Gastrocnemius medialis (tissue), 4 donors: ENCODE results near the gene TRIM75. TPM values are rescaled to one million over a fixed set of nuclear protein-coding genes. Genes with fewer than 3 reads are reported as not detected.

Experiments
- ATAC-seq, 2 donors: fragments of 150-250 bp; one replicate each; pipeline ENCODE4 v1.9.1; 2016
- DNase-seq, 2 donors: peaks; one replicate each; pipeline ENCODE4 v3.0.0-alpha.2; 2019
- H3K27ac ChIP-seq, 4 donors: fragments of 200-600 bp; sonication (generic); 1 replicate in 1 of 4; 2 replicates in 3 of 4; pipeline ENCODE4 v1.5.1; 2016 to 2018; ENCODE audit warnings: mild to moderate bottlenecking in 2 of 4, moderate library complexity in 1 of 4
- H3K27me3 ChIP-seq, 3 donors: fragments of 200-600 bp; sonication (generic) in 2 of 3; 1 replicate in 1 of 3; 2 replicates in 2 of 3; pipeline versions ENCODE4 v1.5.1 to v1.6.0; 2016 to 2019; ENCODE audit warnings: mild to moderate bottlenecking in 1 of 3, moderate library complexity in 1 of 3
- H3K36me3 ChIP-seq, 2 donors: fragments of 200-600 bp; sonication (generic) in 1 of 2; one replicate each; pipeline ENCODE4 v1.5.1; 2017 to 2018
- H3K4me1 ChIP-seq, 2 donors: fragments of 200-600 bp; sonication (generic) in 1 of 2; one replicate each; pipeline ENCODE4 v1.5.1; 2016 to 2017; ENCODE audit warnings: mild to moderate bottlenecking in 2 of 2
- H3K4me3 ChIP-seq, 4 donors: fragments of 200-600 bp; sonication (generic) in 3 of 4; 1 replicate in 1 of 4; 2 replicates in 3 of 4; pipeline ENCODE4 v1.5.1; 2016 to 2019; ENCODE audit warnings: mild to moderate bottlenecking in 2 of 4
- H3K9me3 ChIP-seq, 3 donors: fragments of 200-600 bp; sonication (generic) in 2 of 3; 1 replicate in 1 of 3; 2 replicates in 2 of 3; pipeline ENCODE4 v1.5.1; 2016 to 2019
- POLR2A ChIP-seq, 2 donors: fragments of 450-650 bp; IDR thresholded peaks; one replicate each; pipeline ENCODE4 v1.6.1; 2017; ENCODE audit warnings: antibody characterized with exemption in 2 of 2, mild to moderate bottlenecking in 2 of 2, moderate library complexity in 2 of 2
- in situ Hi-C, 4 donors: fragments of 200-750 bp; cut with MboI; loops; one replicate each; pipeline versions ENCODE4 v1.15.0 to v1.8.0; 2017; ENCODE audit warnings: low sequenced_read_pairs in 4 of 4
- intact Hi-C: fragments of 100-400 bp; cut with DNase I; formaldehyde crosslinking; loops from one replicate; pipeline ENCODE4 v1.15.1; 2023; ENCODE audit warnings: low total_unique reads
- total RNA-seq, 4 donors: library from RNA; depleted of rRNA; stranded (reverse); fragments of >200 nt; gene quantifications; one replicate each; pipeline versions ENCODE4 v1.1.0 to v1.2.3, GENCODE V29; 2016
- TF ChIP-seq, protein P1 (sequence below), 5 experiments: fragments of 450-650 bp in 3 of 5; fragments of 200-600 bp in 2 of 5; sonication (generic) in 2 of 5; IDR thresholded peaks in 4 of 5; conservative IDR thresholded peaks in 1 of 5; 1 replicate in 4 of 5; 2 replicates in 1 of 5; pipeline ENCODE4 v1.5.1; 2016 to 2019; ENCODE audit warnings: antibody characterized with exemption in 5 of 5, mild to moderate bottlenecking in 3 of 5, moderate library complexity in 3 of 5

TRIM75 gene
- total RNA-seq, 4 donors from 2014 or later, result not detected

- no peak for DNase-seq
- ATAC-seq, result no peak
- intact Hi-C loops, result no loop called here
- no peak overlapping the region for H3K27ac ChIP-seq
- no peaks in the 10 kb centered on the region for H3K9me3 ChIP-seq
- H3K4me3 ChIP-seq, result no peak overlapping the region
- H3K4me1 ChIP-seq, result no peaks in the 10 kb centered on the region
- no peaks in the 10 kb centered on the region for H3K27me3 ChIP-seq
- TF ChIP-seq, protein P1, sequence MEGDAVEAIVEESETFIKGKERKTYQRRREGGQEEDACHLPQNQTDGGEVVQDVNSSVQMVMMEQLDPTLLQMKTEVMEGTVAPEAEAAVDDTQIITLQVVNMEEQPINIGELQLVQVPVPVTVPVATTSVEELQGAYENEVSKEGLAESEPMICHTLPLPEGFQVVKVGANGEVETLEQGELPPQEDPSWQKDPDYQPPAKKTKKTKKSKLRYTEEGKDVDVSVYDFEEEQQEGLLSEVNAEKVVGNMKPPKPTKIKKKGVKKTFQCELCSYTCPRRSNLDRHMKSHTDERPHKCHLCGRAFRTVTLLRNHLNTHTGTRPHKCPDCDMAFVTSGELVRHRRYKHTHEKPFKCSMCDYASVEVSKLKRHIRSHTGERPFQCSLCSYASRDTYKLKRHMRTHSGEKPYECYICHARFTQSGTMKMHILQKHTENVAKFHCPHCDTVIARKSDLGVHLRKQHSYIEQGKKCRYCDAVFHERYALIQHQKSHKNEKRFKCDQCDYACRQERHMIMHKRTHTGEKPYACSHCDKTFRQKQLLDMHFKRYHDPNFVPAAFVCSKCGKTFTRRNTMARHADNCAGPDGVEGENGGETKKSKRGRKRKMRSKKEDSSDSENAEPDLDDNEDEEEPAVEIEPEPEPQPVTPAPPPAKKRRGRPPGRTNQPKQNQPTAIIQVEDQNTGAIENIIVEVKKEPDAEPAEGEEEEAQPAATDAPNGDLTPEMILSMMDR (IDR thresholded peaks at IDR 0.05 in 4 of 5, conservative IDR thresholded peaks at IDR 0.05 in 1 of 5), result no peak
- TF ChIP-seq POLR2A (IDR thresholded peaks at IDR 0.05), result no peak
- in situ Hi-C loops, result loop anchor here in 1 of 4 donors (25.0 kb wide), 1 partner anchor 308 kb away; no protein-coding TSS in a partner anchor
- H3K36me3 ChIP-seq, result peaks cover 0 to 28% of the 10 kb centered on the region in 2 donors
These were observed 41.2 kb downstream of the TRIM75 start for GRCh38 chr4:165094873-165095272.

- Histone ChIP-seq H3K4me3 (no peak overlapping the region), H3K4me1 (no peaks in the 10 kb centered on the region), H3K27ac (no peak overlapping the region), H3K36me3 (peaks cover 0 to 29% of the 10 kb centered on the region in 2 donors), H3K9me3 (no peaks in the 10 kb centered on the region), H3K27me3 (no peaks in the 10 kb centered on the region)
- ATAC-seq (no peak), DNase-seq (no peak)
- intact Hi-C loops, result no loop called here
- TF ChIP-seq, protein P1 (IDR thresholded peaks at IDR 0.05 in 4 of 5, conservative IDR thresholded peaks at IDR 0.05 in 1 of 5), result no peak
- no peak for TF ChIP-seq POLR2A (IDR thresholded peaks at IDR 0.05)
- in situ Hi-C loops, result loop anchor here in 1 of 4 donors (25.0 kb wide), 1 partner anchor 308 kb away; no protein-coding TSS in a partner anchor
These were observed 41.6 kb downstream of the TRIM75 start for GRCh38 chr4:165095291-165095690.

- no peak for ATAC-seq
- no peak overlapping the region for H3K27ac ChIP-seq
- in situ Hi-C loops (loop anchor here in 1 of 4 donors (25.0 kb wide), 1 partner anchor 309 kb away; no protein-coding TSS in a partner anchor), intact Hi-C loops (no loop called here)
- TF ChIP-seq, protein P1 (IDR thresholded peaks at IDR 0.05 in 4 of 5, conservative IDR thresholded peaks at IDR 0.05 in 1 of 5), result peak in 3 of 5 experiments; percentile 19 to 46 (median 25)
- TF ChIP-seq POLR2A (IDR thresholded peaks at IDR 0.05), result no peak
- H3K4me3 ChIP-seq, result no peak overlapping the region
- H3K27me3 ChIP-seq, result no peaks in the 10 kb centered on the region
- H3K4me1 ChIP-seq, result no peaks in the 10 kb centered on the region
- H3K9me3 ChIP-seq, result no peaks in the 10 kb centered on the region
- H3K36me3 ChIP-seq, result peaks cover 0 to 42% of the 10 kb centered on the region in 2 donors
- DNase-seq, result no peak
These were observed 43.1 kb downstream of the TRIM75 start for GRCh38 chr4:165096776-165097175.

- Histone ChIP-seq H3K9me3 (no peaks in the 10 kb centered on the region), H3K36me3 (peaks cover 0 to 30% of the 10 kb centered on the region in 2 donors), H3K27me3 (no peaks in the 10 kb centered on the region), H3K27ac (no peak overlapping the region), H3K4me1 (no peaks in the 10 kb centered on the region), H3K4me3 (no peak overlapping the region)
- DNase-seq, result no peak
- intact Hi-C loops (no loop called here), in situ Hi-C loops (no loop called here)
- TF ChIP-seq POLR2A (IDR thresholded peaks at IDR 0.05), result no peak
- TF ChIP-seq, protein P1 (IDR thresholded peaks at IDR 0.05 in 4 of 5, conservative IDR thresholded peaks at IDR 0.05 in 1 of 5), result no peak
- ATAC-seq, result no peak
These were observed 48.0 kb downstream of the TRIM75 start for GRCh38 chr4:165101641-165102040.

- Histone ChIP-seq H3K27me3 (no peaks in the 10 kb centered on the region), H3K9me3 (no peaks in the 10 kb centered on the region), H3K4me1 (peaks cover 0 to 2% of the 10 kb centered on the region in 2 donors), H3K4me3 (no peak overlapping the region), H3K36me3 (peaks cover 0 to 10% of the 10 kb centered on the region in 2 donors), H3K27ac (no peak overlapping the region)
- no peak for TF ChIP-seq POLR2A (IDR thresholded peaks at IDR 0.05)
- TF ChIP-seq, protein P1 (IDR thresholded peaks at IDR 0.05 in 4 of 5, conservative IDR thresholded peaks at IDR 0.05 in 1 of 5), result no peak
- DNase-seq, result no peak
- intact Hi-C loops, result no loop called here
- ATAC-seq, result no peak
- in situ Hi-C loops, result no loop called here
These were observed 52.9 kb downstream of the TRIM75 start for GRCh38 chr4:165106518-165106917.
